Esophagus muscularis mucosa (tissue), 4 donors: ENCODE measurements around the gene TNKS2. TPM values are rescaled to one million over a fixed set of nuclear protein-coding genes. Genes with fewer than 3 reads are reported as not detected.

Experiments
- DNase-seq: peaks from one replicate; pipeline ENCODE4 v3.0.0-alpha.2; 2017; ENCODE audit errors: extremely low spot score
- H3K27ac ChIP-seq, 4 donors: fragments of 200-600 bp; sonication (generic); replicated peaks in 1 of 4; 1 replicate in 3 of 4; 2 replicates in 1 of 4; pipeline ENCODE4 v1.5.1; 2016 to 2019; ENCODE audit warnings: mild to moderate bottlenecking in 1 of 4
- H3K27me3 ChIP-seq, 4 donors: fragments of 200-600 bp; sonication (generic); one replicate each; pipeline versions ENCODE4 v1.5.1 to v1.6.0; 2016 to 2019
- H3K36me3 ChIP-seq, 4 donors: fragments of 200-600 bp; sonication (generic); one replicate each; pipeline ENCODE4 v1.5.1; 2016 to 2019
- H3K4me1 ChIP-seq, 4 donors: fragments of 200-600 bp; sonication (generic); one replicate each; pipeline ENCODE4 v1.5.1; 2016 to 2019
- H3K4me3 ChIP-seq, 4 donors: fragments of 200-600 bp; sonication (generic); 1 replicate in 2 of 4; 2 replicates in 2 of 4; pipeline ENCODE4 v1.5.1; 2016 to 2019; ENCODE audit warnings: mild to moderate bottlenecking in 4 of 4, moderate library complexity in 1 of 4
- H3K9me3 ChIP-seq, 4 donors: fragments of 200-600 bp; sonication (generic); 1 replicate in 3 of 4; 2 replicates in 1 of 4; pipeline ENCODE4 v1.5.1; 2016 to 2019
- EP300 ChIP-seq: sonication (generic); formaldehyde crosslinking; IDR thresholded peaks from one replicate; pipeline ENCODE4 v1.6.1; 2017; ENCODE audit warnings: antibody characterized with exemption
- POLR2A ChIP-seq: fragments of 450-650 bp; IDR thresholded peaks from one replicate; pipeline ENCODE4 v1.6.1; 2017; ENCODE audit warnings: antibody characterized with exemption, moderate library complexity, mild to moderate bottlenecking, low read depth
- POLR2AphosphoS5 ChIP-seq, 2 donors: sonication (generic); formaldehyde crosslinking; IDR thresholded peaks; one replicate each; pipeline ENCODE4 v1.6.1; 2017; ENCODE audit warnings: antibody characterized with exemption in 2 of 2
- WGBS: methylation state at CpG from one replicate; pipeline ENCODE4 v1.1.5; 2018; 5-methylcytosine and 5-hydroxymethylcytosine counted together
- intact Hi-C: fragments of 100-400 bp; cut with DNase I; formaldehyde crosslinking; loops from one replicate; pipeline ENCODE4 v1.15.1; 2023
- total RNA-seq, 4 donors: library from RNA; depleted of rRNA; stranded (reverse); fragments of >200 nt; gene quantifications; one replicate each; pipeline versions ENCODE4 v1.1.0 to v1.2.1, GENCODE V29; 2016
- TF ChIP-seq, protein P1 (sequence below), 3 experiments: fragments of 200-600 bp in 2 of 3; fragments of 450-650 bp in 1 of 3; sonication (generic) in 2 of 3; IDR thresholded peaks; one replicate each; pipeline ENCODE4 v1.5.1; 2017 to 2019; ENCODE audit warnings: antibody characterized with exemption in 3 of 3, mild to moderate bottlenecking in 2 of 3, moderate library complexity in 1 of 3

TNKS2 gene
- total RNA-seq, 4 donors from 2014 or later: 36.7 to 47.1 (median 43.2) TPM

DNA sequence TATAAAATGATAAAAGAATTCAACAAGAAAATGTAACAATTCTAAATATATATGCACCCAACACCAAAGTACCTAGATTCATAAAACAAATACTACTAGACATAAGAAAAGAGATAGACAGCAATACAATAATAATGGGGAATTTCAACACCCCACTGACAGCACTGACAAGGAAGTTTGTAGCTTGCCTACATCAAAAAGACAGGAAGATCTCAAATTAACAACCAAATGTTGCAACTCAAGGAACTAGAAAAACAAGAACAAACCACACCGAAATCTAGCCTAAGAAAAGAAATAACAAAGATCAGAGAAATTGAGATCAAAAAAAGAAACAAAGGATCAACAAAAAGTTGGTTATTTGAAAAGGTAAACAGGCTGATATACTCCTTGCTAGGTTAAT lies 36.5 kb upstream of the TNKS2 start:
- intact Hi-C loops: loop anchor here (10.0 kb wide), 1 partner anchor 153 kb away; no protein-coding TSS in a partner anchor
- H3K27ac ChIP-seq: no peak overlapping the region
- TF ChIP-seq, protein P1, sequence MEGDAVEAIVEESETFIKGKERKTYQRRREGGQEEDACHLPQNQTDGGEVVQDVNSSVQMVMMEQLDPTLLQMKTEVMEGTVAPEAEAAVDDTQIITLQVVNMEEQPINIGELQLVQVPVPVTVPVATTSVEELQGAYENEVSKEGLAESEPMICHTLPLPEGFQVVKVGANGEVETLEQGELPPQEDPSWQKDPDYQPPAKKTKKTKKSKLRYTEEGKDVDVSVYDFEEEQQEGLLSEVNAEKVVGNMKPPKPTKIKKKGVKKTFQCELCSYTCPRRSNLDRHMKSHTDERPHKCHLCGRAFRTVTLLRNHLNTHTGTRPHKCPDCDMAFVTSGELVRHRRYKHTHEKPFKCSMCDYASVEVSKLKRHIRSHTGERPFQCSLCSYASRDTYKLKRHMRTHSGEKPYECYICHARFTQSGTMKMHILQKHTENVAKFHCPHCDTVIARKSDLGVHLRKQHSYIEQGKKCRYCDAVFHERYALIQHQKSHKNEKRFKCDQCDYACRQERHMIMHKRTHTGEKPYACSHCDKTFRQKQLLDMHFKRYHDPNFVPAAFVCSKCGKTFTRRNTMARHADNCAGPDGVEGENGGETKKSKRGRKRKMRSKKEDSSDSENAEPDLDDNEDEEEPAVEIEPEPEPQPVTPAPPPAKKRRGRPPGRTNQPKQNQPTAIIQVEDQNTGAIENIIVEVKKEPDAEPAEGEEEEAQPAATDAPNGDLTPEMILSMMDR (IDR thresholded peaks at IDR 0.05): no peak
- H3K4me1 ChIP-seq: no peaks in the 10 kb centered on the region
- H3K36me3 ChIP-seq: no peaks in the 10 kb centered on the region
- no peaks in the 10 kb centered on the region for H3K9me3 ChIP-seq
- no peaks in the 10 kb centered on the region for H3K27me3 ChIP-seq
- WGBS: 59% methylated on average over 1 of the region's 1 CpG
- DNase-seq: no peak
- no peak overlapping the region for H3K4me3 ChIP-seq

DNA sequence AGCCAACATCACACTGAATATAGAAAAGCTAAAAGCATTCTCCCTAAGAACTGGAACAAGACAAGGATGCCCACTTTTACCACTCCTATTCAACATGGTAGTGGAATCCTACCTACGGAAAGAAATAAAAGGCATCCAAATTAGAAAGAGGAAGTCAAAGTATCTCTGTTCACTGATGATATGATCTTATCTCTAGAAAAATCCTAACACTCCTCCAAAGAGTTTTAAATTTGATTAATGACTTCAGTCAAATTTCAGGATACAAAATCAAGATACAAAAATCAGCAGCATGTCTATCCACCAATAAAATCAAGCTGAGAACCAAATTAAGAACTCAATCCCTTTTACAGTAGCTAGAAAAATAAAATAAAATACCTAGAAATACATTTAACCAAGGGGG lies 35.3 kb upstream of the TNKS2 start:
- TF ChIP-seq, protein P1 (IDR thresholded peaks at IDR 0.05): no peak
- no peak for TF ChIP-seq POLR2A
- TF ChIP-seq EP300: no peak
- no peak for TF ChIP-seq POLR2AphosphoS5 (IDR thresholded peaks at IDR 0.05)
- no peaks in the 10 kb centered on the region for H3K9me3 ChIP-seq
- no peak for DNase-seq
- H3K4me1 ChIP-seq: no peaks in the 10 kb centered on the region
- H3K27ac ChIP-seq: no peak overlapping the region
- no peaks in the 10 kb centered on the region for H3K36me3 ChIP-seq
- intact Hi-C loops: loop anchor here (10.0 kb wide), 1 partner anchor 152 kb away; no protein-coding TSS in a partner anchor
- no peak overlapping the region for H3K4me3 ChIP-seq
- no peaks in the 10 kb centered on the region for H3K27me3 ChIP-seq
- WGBS: 78% methylated on average over 1 of the region's 1 CpG

DNA sequence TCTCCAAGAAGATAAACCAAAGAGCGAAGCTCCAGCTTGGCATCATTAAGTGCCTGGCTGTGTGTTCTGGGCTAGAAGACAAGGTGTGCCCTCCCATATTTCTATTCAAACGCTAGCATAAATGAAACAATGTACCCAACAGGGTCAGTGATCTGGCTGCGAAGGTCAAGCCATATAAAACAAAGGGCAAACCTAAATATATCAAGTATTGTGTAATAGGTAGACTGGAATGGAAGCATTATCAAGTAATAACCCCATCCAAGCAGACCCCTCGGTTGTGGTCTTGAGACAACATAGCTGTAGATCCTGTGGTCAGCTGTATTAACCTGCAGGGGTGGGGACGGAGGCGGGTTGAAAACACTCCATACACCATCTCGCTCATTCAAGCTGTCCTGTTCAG lies 31.6 kb upstream of the TNKS2 start:
- intact Hi-C loops: loop anchor here (10.0 kb wide), 1 partner anchor 148 kb away; no protein-coding TSS in a partner anchor
- Histone ChIP-seq H3K36me3 (no peaks in the 10 kb centered on the region), H3K9me3 (no peaks in the 10 kb centered on the region), H3K27me3 (no peaks in the 10 kb centered on the region), H3K4me1 (no peaks in the 10 kb centered on the region), H3K4me3 (no peak overlapping the region), H3K27ac (no peak overlapping the region)
- no peak for DNase-seq
- WGBS: 95% methylated on average over 7 of the region's 7 CpGs
- TF ChIP-seq POLR2A (no peak), POLR2AphosphoS5 (IDR thresholded peaks at IDR 0.05) (no peak), EP300 (no peak)
- TF ChIP-seq, protein P1 (IDR thresholded peaks at IDR 0.05): no peak

DNA sequence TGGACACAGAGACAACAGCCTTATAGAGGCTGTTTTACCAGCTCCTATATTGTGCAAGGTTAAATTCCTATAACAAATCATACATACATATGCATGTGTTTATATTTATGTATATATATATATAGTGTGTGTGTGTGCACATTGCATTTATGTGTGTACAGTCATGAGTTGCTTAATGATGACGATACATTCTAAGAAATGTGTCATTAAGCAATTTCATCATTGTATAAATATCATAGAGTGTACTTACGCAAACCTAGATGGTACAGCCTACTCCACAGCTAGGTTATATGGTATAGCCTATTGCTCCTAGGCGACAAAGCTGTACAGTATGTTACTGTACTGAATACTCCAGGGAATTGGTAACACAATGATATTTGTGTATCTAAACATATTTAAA lies 30.1 kb upstream of the TNKS2 start:
- no peak for TF ChIP-seq EP300
- TF ChIP-seq, protein P1 (IDR thresholded peaks at IDR 0.05): no peak
- no peak for TF ChIP-seq POLR2AphosphoS5 (IDR thresholded peaks at IDR 0.05)
- TF ChIP-seq POLR2A: no peak
- no peaks in the 10 kb centered on the region for H3K36me3 ChIP-seq
- intact Hi-C loops: loop anchor here (10.0 kb wide), 1 partner anchor 147 kb away; no protein-coding TSS in a partner anchor
- DNase-seq: no peak
- H3K9me3 ChIP-seq: no peaks in the 10 kb centered on the region
- no peaks in the 10 kb centered on the region for H3K4me1 ChIP-seq
- WGBS: 95% methylated on average over 3 of the region's 3 CpGs
- H3K27ac ChIP-seq: no peak overlapping the region
- H3K4me3 ChIP-seq: no peak overlapping the region
- no peaks in the 10 kb centered on the region for H3K27me3 ChIP-seq

DNA sequence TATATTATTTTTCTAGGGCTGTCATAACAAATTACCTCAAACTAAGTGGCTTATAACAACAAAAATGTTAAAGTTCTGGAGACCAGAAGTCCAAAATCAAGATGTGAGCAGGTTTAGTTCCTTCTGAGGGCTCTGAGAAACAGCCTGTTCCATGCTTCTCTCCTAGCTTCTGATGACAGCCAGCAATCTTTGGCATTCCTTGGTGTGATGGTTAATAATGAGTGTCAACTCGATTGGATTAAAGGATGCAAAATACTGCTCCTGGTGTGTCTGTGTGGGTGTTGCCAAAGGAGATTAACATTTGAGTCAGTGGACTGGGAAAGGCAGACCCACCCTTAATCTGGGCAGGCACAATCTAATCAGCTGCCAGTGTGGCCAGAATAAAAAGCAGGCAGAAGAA lies 26.3 kb upstream of the TNKS2 start:
- DNase-seq: no peak
- Histone ChIP-seq H3K27ac (no peak overlapping the region), H3K9me3 (no peaks in the 10 kb centered on the region), H3K36me3 (no peaks in the 10 kb centered on the region), H3K4me3 (no peak overlapping the region), H3K27me3 (no peaks in the 10 kb centered on the region), H3K4me1 (no peaks in the 10 kb centered on the region)
- intact Hi-C loops: no loop called here
- TF ChIP-seq EP300 (no peak), POLR2AphosphoS5 (IDR thresholded peaks at IDR 0.05) (no peak)
- TF ChIP-seq, protein P1 (IDR thresholded peaks at IDR 0.05): no peak
- WGBS: 70% methylated on average over 1 of the region's 1 CpG
